GM12891 (cell line): Measurements from ENCODE around the gene ABCC1.

ENCODE experiments used
- PAX5 ChIP-seq: IDR thresholded peaks from 2 replicates; pipeline ENCODE4 v1.6.1; 2011; ENCODE audit warnings: low read length, moderate library complexity, mild to moderate bottlenecking; ENCODE audit not compliant: insufficient read depth, severe bottlenecking
- POLR2AphosphoS5 ChIP-seq: IDR thresholded peaks from 2 replicates; pipeline ENCODE4 v1.6.1; 2011; ENCODE audit warnings: low read depth, low read length, control low read depth

- TF ChIP-seq PAX5 (no peak), POLR2AphosphoS5 (no peak)
Measured at GRCh38 chr16:16025214-16025968, 76.0 kb downstream of the ABCC1 start.
